GM12865 (cell line): ENCODE results near the gene BIN1.
A peak's percentile ranks its signal among the peaks of the same experiment; 100 is the strongest.

Source experiments
- DNase-seq: peaks from one replicate; pipeline ENCODE4 v3.0.0; 2010; ENCODE audit warnings: low read depth
- H3K4me3 ChIP-seq: 2 replicates; pipeline ENCODE4 v1.5.1; 2011; ENCODE audit warnings: mild to moderate bottlenecking, low read depth, low read length, control low read depth
- CTCF ChIP-seq: IDR thresholded peaks from 2 replicates; pipeline ENCODE4 v1.5.1; 2011; ENCODE audit warnings: low read length, control low read depth, low read depth, inconsistent platforms; ENCODE audit not compliant: insufficient read depth; ENCODE audit errors: missing control alignments

Gene BIN1

DNA sequence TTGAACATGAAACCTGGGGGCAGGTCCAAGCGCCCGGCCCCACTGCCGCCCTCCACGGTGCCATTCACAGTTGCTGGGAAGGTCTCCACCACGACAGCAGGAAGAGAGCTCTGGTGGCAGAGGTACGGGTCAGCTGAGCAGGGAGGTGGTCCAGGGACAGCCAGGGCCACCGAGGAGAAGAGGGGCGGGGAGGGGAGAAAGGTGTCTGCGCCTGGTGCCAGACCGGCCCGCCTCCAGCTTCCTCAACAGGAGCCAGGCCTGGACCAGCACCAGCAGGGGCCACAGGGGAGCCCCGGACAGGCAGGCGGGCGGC is 56.2 kb downstream of the BIN1 start:
- no peak overlapping the region for H3K4me3 ChIP-seq
- TF ChIP-seq CTCF, result no peak
- no peak for DNase-seq

GRCh38 chr2:127049927-127050802 is 56.8 kb downstream of the BIN1 start:
- no peak overlapping the region for H3K4me3 ChIP-seq
- peak; percentile 97 for TF ChIP-seq CTCF
- peak; percentile 50 for DNase-seq

- DNase-seq, result no peak
These were observed 57.7 kb downstream of the BIN1 start for GRCh38 chr2:127048969-127049897.

DNA sequence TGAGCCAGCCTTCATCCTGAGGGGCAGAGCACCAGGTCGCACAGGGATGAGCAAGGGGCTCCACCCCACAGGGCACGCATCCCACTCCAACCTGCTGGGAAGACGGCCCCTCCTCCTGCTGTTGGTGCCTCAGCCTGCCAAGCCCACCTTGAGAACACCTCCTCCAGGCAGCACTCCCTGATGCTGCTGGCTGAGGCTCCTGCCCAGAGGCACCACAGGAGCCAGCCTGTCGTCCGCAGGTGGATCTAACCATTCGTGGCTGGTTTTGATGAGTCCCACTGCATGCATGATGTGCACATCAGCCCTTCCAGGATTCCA is 58.4 kb downstream of the BIN1 start:
- H3K4me3 ChIP-seq, result no peak overlapping the region
- TF ChIP-seq CTCF, result no peak
- no peak for DNase-seq

More at GRCh38 chr2:127048969-127049897, 57.7 kb downstream of the BIN1 start:
- TF ChIP-seq CTCF, result no peak
- H3K4me3 ChIP-seq, result no peak overlapping the region

DNA sequence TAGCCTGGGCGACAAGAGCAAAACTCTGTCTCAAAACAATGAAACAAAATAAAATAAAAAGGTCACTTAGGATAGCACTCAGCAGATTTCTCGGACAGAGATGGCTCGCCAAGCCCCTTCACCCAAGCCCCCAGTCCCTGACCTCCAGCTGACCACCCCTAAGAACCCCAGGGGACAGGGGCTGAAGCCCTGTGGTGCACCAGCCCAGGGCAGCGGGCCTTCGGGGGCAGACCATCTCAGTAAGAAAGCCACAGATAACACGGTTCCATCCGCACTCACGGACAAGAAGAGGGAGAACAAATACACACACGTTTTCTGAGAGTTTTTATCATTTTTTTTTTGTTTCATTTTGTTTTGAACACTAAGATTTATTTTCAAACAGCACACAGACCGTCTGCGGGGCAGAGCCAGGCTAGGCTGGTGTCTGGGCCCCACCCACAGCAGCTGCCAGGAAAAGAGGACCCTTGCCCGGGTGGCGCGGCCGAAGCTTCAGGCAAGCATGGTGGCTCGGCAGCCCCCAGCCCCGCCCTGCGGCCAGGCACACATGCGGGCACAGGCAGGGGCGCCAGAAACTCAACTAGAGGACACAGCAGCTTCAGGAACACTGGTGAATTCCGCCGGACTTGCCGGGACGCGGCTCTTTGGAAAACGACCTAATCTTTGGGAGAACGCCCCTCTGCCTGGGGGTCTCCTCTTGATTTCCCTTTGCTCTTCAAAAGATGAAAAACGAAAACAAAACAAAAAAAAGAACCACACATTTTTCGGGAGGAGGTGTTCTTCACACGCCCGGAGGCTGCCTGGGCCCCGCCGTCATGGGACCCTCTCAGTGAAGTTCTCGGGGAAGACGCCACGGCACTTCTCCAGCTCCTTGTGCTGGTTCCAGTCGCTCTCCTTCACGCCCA is 59.0 kb downstream of the BIN1 start:
- H3K4me3 ChIP-seq, result no peak overlapping the region
- DNase-seq, result no peak
- no peak for TF ChIP-seq CTCF

GRCh38 chr2:127047054-127047453 is 59.9 kb downstream of the BIN1 start:
- no peak for DNase-seq
- TF ChIP-seq CTCF, result no peak
- H3K4me3 ChIP-seq, result no peak overlapping the region
